PC-3 (cell line): Measurements from ENCODE around the gene MACROD2. TPM values are rescaled to one million over a fixed set of nuclear protein-coding genes. Genes with fewer than 3 reads are reported as not detected.

Experiments used
- ATAC-seq: fragments of 200-7000 bp; cut with Tn5 transposase; 2 replicates; pipeline ENCODE4 v1.9.1; 2020; ENCODE audit warnings: mild to moderate bottlenecking, moderate library complexity
- BruUV-seq: library from RNA; stranded (reverse); fragments of 400-500 nt; replicated peaks from 2 replicates; lab custom pipeline; 2021; lab: Mats Ljungman, UMichigan
- CTCF ChIA-PET: fragments of 300-600 bp; sonication (Branson Sonifier 250); formaldehyde crosslinking; loops from one replicate; lab custom pipeline; 2022; ENCODE audit warnings: antibody characterized with exemption; lab: Charles Lee
- POLR2A ChIA-PET: fragments of 300-600 bp; sonication (Branson Sonifier 250); formaldehyde crosslinking; loops from one replicate; lab custom pipeline; 2022; ENCODE audit warnings: antibody characterized with exemption; ENCODE audit not compliant: unreplicated experiment; lab: Charles Lee
- DNase-seq: peaks from one replicate; pipeline ENCODE4 v3.0.0-alpha.2; 2015
- H2AFZ ChIP-seq: fragments of 300-600 bp; sonication (generic); 2 replicates; pipeline ENCODE4 v1.6.0; 2016; ENCODE audit warnings: antibody characterized with exemption, low read length
- H3F3A ChIP-seq: fragments of 300-600 bp; sonication (generic); one replicate; pipeline ENCODE4 v1.6.0; 2017; ENCODE audit warnings: antibody characterized with exemption, low read length, control low read depth, mild to moderate bottlenecking; ENCODE audit not compliant: unreplicated experiment
- H3K27ac ChIP-seq: fragments of 300-600 bp; sonication (generic); 2 replicates; pipeline ENCODE4 v1.5.1; 2016; ENCODE audit warnings: mild to moderate bottlenecking, low read length
- H3K27me3 ChIP-seq: fragments of 300-600 bp; sonication (generic); 2 replicates; pipeline ENCODE4 v1.6.1; 2016; ENCODE audit warnings: low read length, mixed read lengths
- H3K36me3 ChIP-seq: fragments of 300-600 bp; sonication (generic); 2 replicates; pipeline ENCODE4 v1.6.1; 2016; ENCODE audit warnings: low read depth, mixed run types, low read length, mixed read lengths
- H3K4me1 ChIP-seq: fragments of 300-600 bp; sonication (generic); 2 replicates; pipeline ENCODE4 v1.5.1; 2016; ENCODE audit warnings: low read length; ENCODE audit not compliant: insufficient read depth
- H3K4me2 ChIP-seq: fragments of 300-600 bp; sonication (generic); 2 replicates; pipeline ENCODE4 v1.6.0; 2016; ENCODE audit warnings: low read length
- H3K4me3 ChIP-seq: fragments of 300-600 bp; sonication (generic); 2 replicates; pipeline ENCODE4 v1.5.1; 2016; ENCODE audit warnings: mild to moderate bottlenecking, low read length, mixed read lengths
- H3K79me2 ChIP-seq: fragments of 300-600 bp; sonication (generic); 2 replicates; pipeline ENCODE4 v1.6.1; 2017; ENCODE audit warnings: low read length, mixed read lengths
- H3K9ac ChIP-seq: fragments of 300-600 bp; sonication (generic); 2 replicates; pipeline ENCODE4 v1.6.0; 2016; ENCODE audit warnings: mild to moderate bottlenecking, low read length
- H3K9me2 ChIP-seq: fragments of 300-600 bp; sonication (generic); replicated peaks from 2 replicates; pipeline ENCODE4 v1.6.1; 2016; ENCODE audit warnings: mixed run types, low read length, mixed read lengths
- H3K9me3 ChIP-seq: fragments of 300-600 bp; sonication (generic); 2 replicates; pipeline ENCODE4 v1.6.1; 2016; ENCODE audit warnings: low read length, mixed read lengths
- H4K20me1 ChIP-seq: fragments of 300-600 bp; sonication (generic); 2 replicates; pipeline ENCODE4 v1.6.1; 2016; ENCODE audit warnings: low read length, mixed read lengths
- CTCF ChIP-seq: fragments of 300-600 bp; sonication (generic); conservative IDR thresholded peaks from 2 replicates; pipeline ENCODE4 v1.5.1; 2017; ENCODE audit warnings: antibody characterized with exemption, low read depth, mild to moderate bottlenecking, low read length
- EZH2 ChIP-seq: fragments of 300-600 bp; sonication (generic); IDR thresholded peaks from one replicate; pipeline ENCODE4 v1.6.1; 2017; ENCODE audit warnings: antibody characterized with exemption, mild to moderate bottlenecking, low read length; ENCODE audit not compliant: unreplicated experiment
- EZH2phosphoT487 ChIP-seq: fragments of 300-600 bp; sonication (generic); IDR thresholded peaks from 2 replicates; pipeline ENCODE4 v1.6.1; 2018; ENCODE audit warnings: mild to moderate bottlenecking, antibody characterized with exemption, low read length, borderline replicate concordance
- intact Hi-C: fragments of 100-400 bp; cut with micrococcal nuclease; formaldehyde crosslinking; loops from 2 replicates; pipeline ENCODE4 v1.9.0; 2023
- total RNA-seq: library from RNA; depleted of rRNA; stranded (reverse); fragments of >200 nt; gene quantifications from 2 replicates; pipeline ENCODE4 v1.2.3, GENCODE V29; 2014

The MACROD2 gene
- total RNA-seq, 1 experiment from 2014 or later, result 3.1 TPM

- no peaks in the 10 kb centered on the region for H3K27me3 ChIP-seq
- H3K4me3 ChIP-seq, result no peak overlapping the region
- DNase-seq (no peak), ATAC-seq (no peak)
- no peak overlapping the region for H3K4me2 ChIP-seq
- H3K9me3 ChIP-seq, result no peaks in the 10 kb centered on the region
- H3K9ac ChIP-seq, result no peak overlapping the region
- intact Hi-C loops, result no loop called here
- CTCF ChIA-PET, result no interaction called here
- H3K4me1 ChIP-seq, result no peaks in the 10 kb centered on the region
- no peaks in the 10 kb centered on the region for H3K9me2 ChIP-seq
- H3K27ac ChIP-seq, result no peak overlapping the region
- H3K36me3 ChIP-seq, result no peaks in the 10 kb centered on the region
- no peaks in the 10 kb centered on the region for H4K20me1 ChIP-seq
- TF ChIP-seq EZH2phosphoT487, result no peak
- no peak for TF ChIP-seq EZH2
- TF ChIP-seq CTCF, result no peak
- POLR2A ChIA-PET, result no interaction called here
- H2AFZ ChIP-seq, result no peak overlapping the region
- no TSS peak for BruUV-seq
- no peaks in the 10 kb centered on the region for H3K79me2 ChIP-seq
- H3F3A ChIP-seq, result no peaks in the 10 kb centered on the region
Observed at GRCh38 chr20:14299831-14300230, 304.5 kb downstream of the MACROD2 start.

- TF ChIP-seq EZH2phosphoT487 (no peak), EZH2 (no peak), CTCF (no peak)
- intact Hi-C loops, result no loop called here
- Histone ChIP-seq H3K4me2 (no peak overlapping the region), H3K4me3 (no peak overlapping the region), H3K36me3 (no peaks in the 10 kb centered on the region), H3F3A (no peaks in the 10 kb centered on the region), H3K27me3 (no peaks in the 10 kb centered on the region), H3K9me3 (no peaks in the 10 kb centered on the region), H3K4me1 (no peaks in the 10 kb centered on the region), H2AFZ (no peak overlapping the region), H4K20me1 (no peaks in the 10 kb centered on the region), H3K9me2 (no peaks in the 10 kb centered on the region), H3K79me2 (no peaks in the 10 kb centered on the region), H3K27ac (no peak overlapping the region), H3K9ac (no peak overlapping the region)
- ATAC-seq (no peak), DNase-seq (no peak)
- no TSS peak for BruUV-seq
- POLR2A ChIA-PET, result no interaction called here
- CTCF ChIA-PET, result no interaction called here
Observed at GRCh38 chr20:14303106-14303505, 307.8 kb downstream of the MACROD2 start.

GRCh38 chr20:14303651-14304050 is 308.3 kb downstream of the MACROD2 start:
- POLR2A ChIA-PET, result no interaction called here
- Histone ChIP-seq H3K9me3 (no peaks in the 10 kb centered on the region), H3K27me3 (no peaks in the 10 kb centered on the region), H3K36me3 (no peaks in the 10 kb centered on the region), H2AFZ (no peak overlapping the region), H4K20me1 (no peaks in the 10 kb centered on the region), H3K4me3 (no peak overlapping the region), H3K4me1 (no peaks in the 10 kb centered on the region), H3K4me2 (no peak overlapping the region), H3K79me2 (no peaks in the 10 kb centered on the region), H3F3A (no peaks in the 10 kb centered on the region), H3K9ac (no peak overlapping the region), H3K9me2 (no peaks in the 10 kb centered on the region), H3K27ac (no peak overlapping the region)
- CTCF ChIA-PET, result no interaction called here
- DNase-seq (no peak), ATAC-seq (no peak)
- intact Hi-C loops, result no loop called here
- no peak for TF ChIP-seq EZH2
- BruUV-seq, result no TSS peak
